H54 (cell line): ENCODE data around the gene RRP1.
"Not testable (repeated sequence)": the region's sequence is repeated elsewhere in the genome, so short reads cannot be mapped to it uniquely, and the experiment has no call there.

ENCODE experiments used
- DNase-seq: peaks from one replicate; pipeline ENCODE4 v3.0.0; 2011; ENCODE audit warnings: low spot score, mixed read lengths; ENCODE audit not compliant: insufficient read length
- FAIRE-seq: peaks from 3 replicates; lab custom pipeline; 2011; peaks lifted over from hg19 to GRCh38; lab: Jason Lieb, UNC
- POLR2A ChIP-seq: IDR thresholded peaks from 2 replicates; pipeline ENCODE4 v1.6.1; 2011; ENCODE audit warnings: low read depth, mild to moderate bottlenecking, low read length

Gene RRP1

DNA sequence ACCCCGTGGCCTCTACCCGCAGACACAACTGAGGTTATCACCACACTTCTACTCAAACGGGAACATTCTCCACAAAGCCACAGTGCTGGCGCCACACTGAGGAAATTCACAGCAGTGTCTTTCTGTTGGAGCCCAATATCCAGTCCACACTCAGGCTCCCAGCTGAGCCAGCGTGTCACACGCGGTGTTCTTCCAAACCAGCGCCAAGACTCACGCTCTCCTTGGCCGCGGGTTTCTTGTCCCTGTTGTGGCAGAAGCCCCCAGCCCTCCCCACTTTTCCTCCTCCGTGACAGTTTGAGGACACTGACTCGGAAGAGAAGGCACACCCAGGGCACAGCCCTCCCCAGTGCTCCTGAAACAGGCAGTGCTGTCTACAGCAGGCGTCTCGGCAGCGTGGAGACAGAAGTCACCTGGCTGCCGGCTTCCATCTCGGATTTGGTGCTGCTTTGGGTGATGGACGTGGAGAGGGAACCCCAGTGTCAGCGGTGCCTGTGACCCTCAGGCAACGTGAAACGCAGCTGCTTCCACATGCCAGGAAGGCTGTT, 40.3 kb downstream of the RRP1 start:
- DNase-seq (no peak), FAIRE-seq (no peak)
- TF ChIP-seq POLR2A = no peak

DNA sequence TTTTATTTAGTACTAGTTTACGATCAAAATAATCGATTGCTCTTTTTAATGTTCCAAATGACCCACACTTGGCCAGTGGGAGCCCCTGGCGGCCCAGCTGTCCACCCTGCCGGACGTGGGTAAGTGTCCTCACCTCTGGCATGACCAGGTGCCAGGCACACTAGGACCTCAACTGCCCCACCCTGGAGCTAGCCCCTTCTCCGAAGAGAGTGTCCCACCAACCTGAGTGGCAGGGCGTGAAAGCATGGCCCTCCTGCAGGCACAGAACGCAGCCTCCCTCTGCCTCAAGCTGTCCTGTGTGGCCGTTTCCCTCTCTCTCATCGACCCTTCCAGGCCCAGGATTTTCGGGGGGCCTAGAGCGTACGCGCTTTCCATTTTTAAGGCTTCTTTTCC, 42.8 kb downstream of the RRP1 start:
- no peak for DNase-seq
- no peak for TF ChIP-seq POLR2A
- no peak for FAIRE-seq

DNA sequence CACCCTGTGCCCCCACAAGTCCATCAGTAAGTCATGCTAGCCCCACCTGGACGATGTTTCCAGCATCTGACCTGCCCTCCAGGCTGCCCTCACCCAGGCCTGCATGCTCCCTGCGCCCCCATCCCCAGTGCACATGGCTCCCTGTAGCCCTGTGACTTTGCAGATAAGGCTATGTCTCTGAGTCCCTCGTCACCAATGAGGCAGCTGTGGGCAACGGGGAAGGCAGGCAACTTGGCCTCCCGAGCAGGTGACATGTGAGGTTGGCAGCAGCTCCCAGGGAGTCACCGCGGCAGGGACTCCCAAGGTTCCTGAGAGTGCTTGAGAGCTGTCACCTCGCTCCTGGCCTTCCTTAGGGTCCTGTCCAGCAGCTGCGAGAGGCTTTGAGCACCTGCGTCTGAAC, 43.3 kb downstream of the RRP1 start:
- no peak for DNase-seq
- no peak for FAIRE-seq
- no peak for TF ChIP-seq POLR2A

DNA sequence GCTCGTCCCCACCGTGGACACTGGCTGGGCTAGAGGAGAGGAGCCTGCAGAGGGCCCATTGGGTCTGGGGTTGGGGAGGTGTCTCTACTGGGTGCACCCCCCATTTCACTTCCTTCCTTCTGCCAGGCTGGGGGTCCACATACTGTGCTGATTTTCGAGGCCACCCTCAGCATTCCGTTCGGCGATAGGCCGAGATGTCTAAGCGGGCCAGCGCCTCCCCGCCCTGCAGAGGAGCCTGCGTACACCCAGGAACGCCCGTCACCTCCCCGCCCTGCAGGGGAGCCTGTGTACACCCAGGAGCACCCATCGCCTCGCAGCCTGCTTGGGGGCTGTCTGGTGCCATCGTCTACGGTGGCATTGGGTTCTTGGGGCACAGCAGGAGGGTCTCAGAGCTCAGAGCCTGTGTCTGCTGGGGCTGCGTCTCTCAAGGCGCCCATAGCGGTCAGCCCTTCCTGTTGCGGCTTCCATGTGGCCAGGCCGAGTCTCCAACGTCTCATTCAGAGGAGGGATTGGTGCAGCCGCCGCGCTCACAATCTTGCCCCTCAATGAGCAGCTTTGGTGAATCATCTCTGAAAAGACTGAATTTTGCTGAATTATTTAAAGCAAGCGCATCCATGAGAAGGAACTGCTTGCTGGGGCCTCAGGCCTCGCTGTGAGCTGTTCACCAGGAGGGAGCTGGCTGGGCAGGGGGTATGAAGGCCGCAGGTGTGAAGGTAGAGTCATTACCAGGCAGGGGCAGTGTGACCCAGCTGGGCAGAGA, 44.9 kb downstream of the RRP1 start:
- no peak for DNase-seq

DNA sequence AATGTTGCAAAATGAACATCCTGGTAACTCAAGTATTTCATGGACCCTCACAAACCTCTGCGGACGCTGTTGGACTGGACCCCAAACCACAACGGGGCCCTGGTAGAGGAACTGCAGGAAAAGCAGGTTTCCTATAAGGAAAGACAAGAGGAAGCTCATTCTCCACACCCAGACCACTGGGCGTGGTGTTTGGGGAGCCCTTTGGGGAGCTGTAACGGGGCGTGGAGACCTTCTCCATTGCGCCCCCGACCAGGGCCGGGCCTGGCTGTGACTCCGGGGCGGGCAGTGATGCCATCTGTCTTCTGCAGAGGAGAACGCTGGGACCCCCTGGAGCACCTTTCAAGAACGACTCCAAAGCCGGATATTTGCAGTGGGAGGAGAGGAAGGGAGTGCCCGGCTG, 45.7 kb downstream of the RRP1 start:
- TF ChIP-seq POLR2A = no peak
- FAIRE-seq (no peak), DNase-seq (no peak)

More for the DNA sequence above, 44.9 kb downstream of the RRP1 start:
- no peak for FAIRE-seq
- no peak for TF ChIP-seq POLR2A

DNA sequence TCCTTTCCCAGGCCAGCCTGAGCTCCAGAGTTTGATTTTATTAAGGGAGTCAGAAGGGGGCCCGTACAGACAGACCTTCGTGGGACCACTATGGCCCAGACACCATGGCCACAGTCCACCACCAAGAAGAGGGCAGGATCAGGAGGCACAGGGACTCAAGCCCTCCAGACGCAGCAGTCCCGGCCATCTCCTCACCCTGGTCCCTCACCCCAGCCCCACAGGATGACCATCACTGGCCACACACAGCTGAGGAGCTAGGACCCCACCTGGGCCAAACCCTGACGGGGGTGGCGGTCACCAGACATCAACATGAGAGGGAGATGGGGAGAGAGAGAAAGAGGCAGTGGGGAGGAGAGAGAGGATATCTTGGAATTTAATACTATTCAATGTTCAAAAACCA, 46.5 kb downstream of the RRP1 start:
- DNase-seq (no peak), FAIRE-seq (no peak)
- no peak for TF ChIP-seq POLR2A

DNA sequence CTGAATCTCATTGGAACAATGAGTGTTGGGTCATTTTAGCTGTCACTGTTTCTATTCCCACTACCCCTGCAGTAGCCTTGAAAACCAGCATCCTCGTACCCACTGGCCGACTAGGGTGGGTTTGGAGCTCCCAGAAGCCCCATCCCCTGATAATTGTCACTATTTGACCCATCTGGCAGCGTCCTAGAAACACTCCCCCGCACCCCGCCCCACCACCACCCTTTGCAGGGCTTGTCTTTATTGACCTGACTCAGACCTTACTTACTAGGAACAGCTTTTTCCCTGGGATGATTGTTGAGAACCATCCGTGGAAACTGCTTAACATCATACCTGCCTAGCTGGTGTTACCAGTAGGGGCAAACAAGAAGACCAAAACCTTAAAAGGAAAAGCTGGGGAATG, 47.2 kb downstream of the RRP1 start:
- DNase-seq (no peak), FAIRE-seq (no peak)
- no peak for TF ChIP-seq POLR2A

DNA sequence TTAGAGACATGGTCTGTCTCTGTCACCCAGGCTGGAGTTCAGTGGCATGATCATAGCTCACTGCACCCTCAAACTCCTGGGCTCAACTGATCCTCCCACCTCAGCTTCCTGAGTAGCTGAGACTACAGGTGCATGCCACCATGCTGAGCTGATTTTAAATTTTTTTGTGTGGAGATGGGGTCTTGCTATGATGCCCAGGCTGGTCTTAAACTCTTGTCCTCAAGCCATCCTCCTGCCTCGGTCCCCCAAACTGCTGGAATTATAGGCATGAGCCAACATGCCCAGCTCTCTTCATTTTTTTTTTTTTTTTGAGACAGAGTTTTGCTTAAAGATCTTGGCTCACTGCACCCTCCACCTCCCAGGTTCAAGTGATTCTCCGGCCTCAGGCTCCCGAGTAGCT, 50.9 kb downstream of the RRP1 start:
- DNase-seq = no peak
- no peak for FAIRE-seq
- no peak for TF ChIP-seq POLR2A

DNA sequence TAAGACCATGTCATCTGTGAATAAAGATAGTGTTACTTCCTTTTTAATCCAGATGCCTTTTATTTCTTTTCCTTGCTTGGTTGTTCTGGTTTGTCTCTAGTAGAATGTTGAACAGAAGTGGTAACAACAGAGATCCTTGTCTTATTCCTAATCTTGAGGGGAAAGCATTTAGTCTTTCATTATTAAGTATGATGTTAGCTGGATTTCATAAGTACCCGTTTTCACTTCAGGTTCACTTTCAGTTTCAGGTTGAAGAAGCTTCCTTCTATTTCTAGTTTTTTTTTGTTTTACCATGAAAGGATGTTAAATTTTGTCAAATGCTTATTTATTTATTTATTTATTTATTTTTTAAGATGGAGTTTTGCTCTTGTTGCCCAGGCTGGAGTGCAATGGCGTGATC, 53.4 kb downstream of the RRP1 start:
- TF ChIP-seq POLR2A = no peak
- FAIRE-seq = no peak
- DNase-seq = no peak

DNA sequence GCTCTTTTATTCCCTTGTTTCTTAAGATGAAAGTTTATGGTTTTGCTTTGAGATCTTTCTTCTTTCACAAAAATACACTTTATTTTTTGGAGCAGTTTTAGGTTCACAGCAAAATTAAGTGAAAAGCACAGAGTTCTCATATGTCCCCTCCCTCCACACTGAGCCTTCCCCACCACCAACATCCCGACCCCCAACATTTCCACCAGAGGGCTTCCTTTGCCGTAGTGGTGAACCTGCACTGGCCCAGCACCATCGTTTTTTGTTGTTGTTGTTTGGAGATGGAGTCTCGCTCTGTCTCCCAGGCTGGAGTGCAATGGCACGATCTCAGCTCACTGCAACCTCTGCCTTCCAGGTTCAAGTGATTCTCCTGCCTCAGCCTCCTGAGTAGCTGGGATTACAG, 55.5 kb downstream of the RRP1 start:
- FAIRE-seq, DNase-seq: not testable (repeated sequence)

DNA sequence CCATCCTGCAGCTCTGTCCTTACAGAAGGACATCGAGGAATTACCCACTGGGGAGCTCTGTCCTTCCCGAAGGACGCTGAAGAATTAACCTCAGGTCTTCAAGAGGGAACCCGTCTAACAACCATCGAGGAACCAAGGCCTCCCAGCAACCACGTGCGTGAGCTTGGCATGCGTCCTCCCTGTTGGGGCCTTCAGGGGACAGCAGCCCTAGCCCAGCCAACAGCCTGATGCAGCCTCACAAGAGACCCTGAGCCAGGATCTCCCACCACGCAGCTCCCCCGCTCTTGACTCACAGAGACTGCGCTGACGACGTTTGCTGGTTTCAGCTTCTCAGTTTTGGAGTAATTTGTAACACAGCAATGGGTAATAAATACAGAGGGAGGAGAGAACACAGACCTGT, 56.0 kb downstream of the RRP1 start:
- FAIRE-seq = no peak
- DNase-seq = no peak

DNA sequence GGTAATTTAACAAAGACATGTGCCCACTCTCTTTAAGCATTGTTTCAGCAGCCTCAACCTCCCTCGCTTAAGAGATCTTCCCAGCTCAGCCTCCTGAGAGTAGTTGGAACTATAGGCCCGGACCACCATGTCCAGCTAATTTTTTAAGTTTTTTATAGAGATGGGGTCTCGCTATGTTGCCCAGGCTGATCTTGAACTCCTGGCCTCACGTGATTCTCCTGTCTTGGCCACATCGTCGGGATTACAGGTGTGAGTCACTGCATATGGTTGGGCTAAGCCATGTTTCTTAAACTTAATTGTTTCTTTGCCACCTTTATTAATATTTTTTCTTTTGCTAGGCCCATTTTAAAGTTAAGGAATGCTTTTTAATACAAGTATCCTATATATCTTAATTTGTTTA, 57.1 kb downstream of the RRP1 start:
- TF ChIP-seq POLR2A = no peak
- DNase-seq (no peak), FAIRE-seq (no peak)

More for the DNA sequence above, 56.0 kb downstream of the RRP1 start:
- no peak for TF ChIP-seq POLR2A

DNA sequence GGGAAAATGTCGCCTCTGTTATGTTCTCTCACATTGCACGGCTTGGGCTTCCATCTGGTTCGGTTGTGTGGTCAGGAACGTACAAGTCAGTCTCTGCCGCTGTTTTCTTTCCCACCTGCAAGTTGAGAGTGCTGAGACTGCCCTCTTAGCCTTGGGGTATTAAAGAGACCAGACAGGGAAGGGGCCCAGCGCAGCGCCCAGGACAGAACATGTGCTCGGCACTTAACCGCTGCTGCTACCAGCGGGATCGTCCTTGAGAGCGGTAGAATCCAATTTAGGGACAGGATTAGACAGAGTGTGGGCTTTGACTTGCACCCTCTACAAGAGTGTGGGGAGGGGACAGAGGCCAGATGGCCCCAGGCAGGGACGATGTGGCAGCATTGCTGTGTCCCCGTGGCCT, 57.9 kb downstream of the RRP1 start:
- no peak for FAIRE-seq
- no peak for DNase-seq
- TF ChIP-seq POLR2A = no peak

DNA sequence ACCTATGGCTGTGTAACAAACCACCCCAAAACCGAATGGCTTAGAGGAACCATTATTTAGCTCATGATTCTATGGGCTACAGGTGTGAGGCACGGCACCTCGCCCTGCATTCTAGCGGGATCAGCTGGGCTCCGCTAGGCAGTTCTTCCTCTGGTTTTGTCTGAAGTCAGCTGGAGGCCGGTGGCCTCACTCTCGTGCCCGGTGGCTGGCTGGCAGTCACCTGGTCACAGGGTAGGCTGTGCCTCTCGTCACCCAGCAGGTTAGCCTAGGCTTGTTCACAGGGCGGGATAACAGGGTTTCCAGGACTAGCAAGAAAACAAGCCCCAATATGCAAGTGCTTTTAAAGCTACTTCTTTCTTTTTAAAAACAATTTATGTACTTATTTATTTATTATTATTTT, 59.4 kb downstream of the RRP1 start:
- no peak for FAIRE-seq
- TF ChIP-seq POLR2A = no peak
- no peak for DNase-seq
